Lower leg skin (tissue), 4 donors: ENCODE measurements around the gene MAPK8IP3. TPM values are rescaled to one million over a fixed set of nuclear protein-coding genes. Genes with fewer than 3 reads are reported as not detected.
"Not testable (repeated sequence)": the region's sequence is repeated elsewhere in the genome, so short reads cannot be mapped to it uniquely, and the experiment has no call there.

Source experiments
- DNase-seq, 2 donors: peaks; one replicate each; pipeline ENCODE4 v3.0.0-alpha.2; 2019; ENCODE audit warnings: low spot score in 2 of 2
- H3K4me3 ChIP-seq: fragments of 200-600 bp; sonication (generic); 2 replicates; pipeline ENCODE4 v1.5.1; 2017; ENCODE audit warnings: mild to moderate bottlenecking, low read depth; ENCODE audit not compliant: poor library complexity, severe bottlenecking
- CTCF ChIP-seq, 3 donors: fragments of 450-650 bp; IDR thresholded peaks; one replicate each; pipeline ENCODE4 v1.5.1; 2016; ENCODE audit warnings: antibody characterized with exemption in 3 of 3, mild to moderate bottlenecking in 3 of 3, moderate library complexity in 2 of 3
- POLR2A ChIP-seq, 2 donors: fragments of 450-650 bp; IDR thresholded peaks; one replicate each; pipeline ENCODE4 v1.6.1; 2016 to 2017; ENCODE audit warnings: antibody characterized with exemption in 2 of 2, mild to moderate bottlenecking in 1 of 2, moderate library complexity in 1 of 2
- WGBS, 2 donors: methylation state at CpG; one replicate each; pipeline ENCODE4 v1.1.5; 2018; 5-methylcytosine and 5-hydroxymethylcytosine counted together
- intact Hi-C: fragments of 100-400 bp; cut with DNase I; formaldehyde crosslinking; loops from one replicate; pipeline ENCODE4 v1.15.0; 2023; ENCODE audit warnings: low total_unique reads
- total RNA-seq, 4 donors: library from RNA; depleted of rRNA; stranded (reverse); fragments of >200 nt; gene quantifications; one replicate each; pipeline ENCODE4 v1.1.0, GENCODE V29; 2016

MAPK8IP3 gene
- total RNA-seq, 4 donors from 2014 or later, result 59.9 to 95.8 (median 62.9) TPM

- WGBS, 2 donors, result 82 to 84% methylated on average over 21 of the region's 21 CpGs
- H3K4me3 ChIP-seq, result no peak overlapping the region
- no peak for DNase-seq
- TF ChIP-seq POLR2A (IDR thresholded peaks at IDR 0.05) (no peak), CTCF (IDR thresholded peaks at IDR 0.05) (no peak)
- intact Hi-C loops, result no loop called here
These were observed 14.0 kb upstream of the MAPK8IP3 start for GRCh38 chr16:1691956-1692355.

GRCh38 chr16:1696863-1697262 lies 9.1 kb upstream of the MAPK8IP3 start:
- TF ChIP-seq POLR2A (IDR thresholded peaks at IDR 0.05) (no peak), CTCF (IDR thresholded peaks at IDR 0.05) (no peak)
- H3K4me3 ChIP-seq, result no peak overlapping the region
- no peak for DNase-seq
- 89 to 91% methylated on average over 5 of the region's 5 CpGs for WGBS, 2 donors
- intact Hi-C loops, result no loop called here

GRCh38 chr16:1698680-1699079 lies 7.3 kb upstream of the MAPK8IP3 start:
- TF ChIP-seq CTCF (IDR thresholded peaks at IDR 0.05), result no peak
- TF ChIP-seq POLR2A (IDR thresholded peaks at IDR 0.05), result no peak
- H3K4me3 ChIP-seq, result no peak overlapping the region
- intact Hi-C loops, result no loop called here
- 85 to 91% methylated on average over 10 of the region's 10 CpGs for WGBS, 2 donors
- no peak for DNase-seq

DNA sequence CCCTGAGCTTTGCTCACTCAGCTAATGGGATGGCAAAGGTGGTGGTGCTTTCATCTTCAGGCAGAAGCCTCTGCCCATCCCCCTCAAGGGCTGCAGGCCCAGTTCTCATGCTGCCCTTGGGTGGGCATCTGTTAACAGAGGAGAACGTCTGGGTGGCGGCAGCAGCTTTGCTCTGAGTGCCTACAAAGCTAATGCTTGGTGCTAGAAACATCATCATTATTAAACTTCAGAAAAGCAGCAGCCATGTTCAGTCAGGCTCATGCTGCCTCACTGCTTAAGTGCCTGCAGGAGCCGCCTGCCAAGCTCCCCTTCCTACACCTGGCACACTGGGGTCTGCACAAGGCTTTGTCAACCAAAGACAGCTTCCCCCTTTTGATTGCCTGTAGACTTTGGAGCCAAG lies 5.7 kb upstream of the MAPK8IP3 start:
- H3K4me3 ChIP-seq, result no peak overlapping the region
- TF ChIP-seq CTCF (IDR thresholded peaks at IDR 0.05) (no peak), POLR2A (IDR thresholded peaks at IDR 0.05) (no peak)
- no peak for DNase-seq
- intact Hi-C loops, result no loop called here
- 89 to 93% methylated on average over 3 of the region's 3 CpGs for WGBS, 2 donors

DNA sequence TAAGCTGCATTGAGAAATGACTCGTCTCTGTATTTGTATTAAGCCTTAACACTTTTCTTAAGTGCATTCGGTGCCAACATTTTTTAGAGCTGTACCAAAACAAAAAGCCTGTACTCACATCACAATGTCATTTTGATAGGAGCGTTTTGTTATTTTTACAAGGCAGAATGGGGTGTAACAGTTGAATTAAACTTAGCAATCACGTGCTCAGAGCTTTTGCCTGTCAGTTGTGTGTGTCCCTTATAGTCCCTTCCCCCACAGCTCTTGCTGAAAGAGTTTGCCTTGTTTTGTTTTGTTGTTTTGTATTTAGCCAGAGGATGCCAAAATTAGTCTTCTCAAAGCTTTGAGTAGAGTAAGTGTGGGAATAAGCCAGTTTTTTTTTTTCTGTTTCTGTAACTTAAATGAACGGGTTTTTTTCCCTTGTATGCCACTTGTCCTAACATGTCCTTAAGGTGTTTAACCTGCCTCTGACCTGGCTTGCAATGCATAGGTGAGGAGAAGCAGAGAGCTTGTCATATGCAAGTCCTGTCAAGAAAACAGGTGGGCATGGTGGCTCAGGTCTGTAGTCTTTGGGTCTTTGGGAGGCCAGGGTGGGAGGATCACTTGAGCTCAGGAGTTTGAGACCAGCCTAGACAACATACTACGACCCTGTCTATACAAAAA lies 4.6 kb upstream of the MAPK8IP3 start:
- intact Hi-C loops, result no loop called here
- DNase-seq, result no peak
- no peak overlapping the region for H3K4me3 ChIP-seq
- 55 to 62% methylated on average over 6 of the region's 6 CpGs for WGBS, 2 donors
- TF ChIP-seq CTCF (IDR thresholded peaks at IDR 0.05), result no peak
- no peak for TF ChIP-seq POLR2A (IDR thresholded peaks at IDR 0.05)

- DNase-seq, intact Hi-C loops: not testable (repeated sequence)
- WGBS, 2 donors, result 0 to 1% methylated on average over 10 to 16 of the region's 16 CpGs
- peak overlapping the region; percentile 64 for H3K4me3 ChIP-seq
These were observed 689 bp upstream of the MAPK8IP3 start for GRCh38 chr16:1705324-1705687.
